Measurements from ENCODE around the gene TXNDC16. TPM values are rescaled to one million over a fixed set of nuclear protein-coding genes. Genes with fewer than 3 reads are reported as not detected.

TXNDC16 gene
- total and polyA plus RNA-seq, 8 donors = 6.2 to 22.0 (median 15.2) TPM

GRCh38 chr14:52391881-52392615 lies 160.3 kb downstream of the TXNDC16 start:
- no peak for TF ChIP-seq CTCF (IDR thresholded peaks at IDR 0.05)
- no peaks in the 10 kb centered on the region for H3K27me3 ChIP-seq
- intact Hi-C loops (cut with DNase I) = no loop called here
- no peaks in the 10 kb centered on the region for H3K9me3 ChIP-seq
- DNase-seq (no peak), ATAC-seq (no peak)
- peaks cover 0 to 3% of the 10 kb centered on the region in 2 donors for H3K4me1 ChIP-seq
- H3K36me3 ChIP-seq = no peaks in the 10 kb centered on the region
- H3K27ac ChIP-seq = no peak overlapping the region
- H3K4me3 ChIP-seq = no peak overlapping the region

Other genes with a start within 250 kb of the TXNDC16 start
- gene PTGER2, start 238.2 kb downstream of the TXNDC16 start, total RNA-seq = 10 to 100 TPM in 1 of 2 donors, 1 to 10 TPM in 1; 8.9 to 19.2 TPM
- gene PTGER2, start 238.2 kb downstream of the TXNDC16 start, polyA plus RNA-seq (ENCODE audit: insufficient read length in 6 of 6) = 1 to 10 TPM; 3.4 to 6.4 (median 5.1) TPM
- gene GPR137C, start 331 bp upstream of the TXNDC16 start, total RNA-seq = 1 to 10 TPM; 1.8 to 2.0 TPM
- 1 to 10 TPM; 5.5 to 7.6 (median 7.2) TPM for gene GPR137C, start 331 bp upstream of the TXNDC16 start, polyA plus RNA-seq (ENCODE audit: insufficient read length in 6 of 6)
- gene ERO1A, start 143.1 kb upstream of the TXNDC16 start, total RNA-seq = 10 to 100 TPM; 59.6 to 70.6 TPM
- gene ERO1A, start 143.1 kb upstream of the TXNDC16 start, polyA plus RNA-seq (ENCODE audit: insufficient read length in 6 of 6) = 10 to 100 TPM; 27.5 to 36.7 (median 30.0) TPM
- gene PSMC6, start 154.7 kb upstream of the TXNDC16 start, total RNA-seq = 10 to 100 TPM; 68.5 to 94.0 TPM
- gene PSMC6, start 154.7 kb upstream of the TXNDC16 start, polyA plus RNA-seq (ENCODE audit: insufficient read length in 6 of 6) = 100 to 1,000 TPM; 149 to 188 (median 160) TPM
- 10 to 100 TPM in 1 of 2 donors, 1 to 10 TPM in 1; 9.9 to 12.7 TPM for gene STYX, start 177.7 kb upstream of the TXNDC16 start, total RNA-seq
- gene STYX, start 177.7 kb upstream of the TXNDC16 start, polyA plus RNA-seq (ENCODE audit: insufficient read length in 6 of 6) = 10 to 100 TPM; 17.1 to 19.2 (median 18.0) TPM
- 10 to 100 TPM; 19.1 to 22.3 TPM for gene GNPNAT1, start 239.1 kb upstream of the TXNDC16 start, total RNA-seq
- 10 to 100 TPM; 19.8 to 27.9 (median 24.6) TPM for gene GNPNAT1, start 239.1 kb upstream of the TXNDC16 start, polyA plus RNA-seq (ENCODE audit: insufficient read length in 6 of 6)

Measured in left lung (tissue), 10 donors.